Muscle of back (tissue), 11 donors: Measurements from ENCODE around the gene SLC25A21. TPM values are rescaled to one million over a fixed set of nuclear protein-coding genes. Genes with fewer than 3 reads are reported as not detected.

Source experiments
- DNase-seq, 3 donors: peaks; one replicate each; pipeline versions ENCODE4 v3.0.0 to v3.0.0-alpha.2; 2013
- polyA plus RNA-seq, 10 donors: library from polyadenylated mRNA; unstranded; fragments of 120-200 nt; gene quantifications; one replicate each; pipeline ENCODE4 v1.2.1, GENCODE V29; 2013; ENCODE audit not compliant: insufficient read length in 10 of 10

The SLC25A21 gene
- polyA plus RNA-seq, 10 donors = 1.3 to 2.2 (median 1.6) TPM

DNA sequence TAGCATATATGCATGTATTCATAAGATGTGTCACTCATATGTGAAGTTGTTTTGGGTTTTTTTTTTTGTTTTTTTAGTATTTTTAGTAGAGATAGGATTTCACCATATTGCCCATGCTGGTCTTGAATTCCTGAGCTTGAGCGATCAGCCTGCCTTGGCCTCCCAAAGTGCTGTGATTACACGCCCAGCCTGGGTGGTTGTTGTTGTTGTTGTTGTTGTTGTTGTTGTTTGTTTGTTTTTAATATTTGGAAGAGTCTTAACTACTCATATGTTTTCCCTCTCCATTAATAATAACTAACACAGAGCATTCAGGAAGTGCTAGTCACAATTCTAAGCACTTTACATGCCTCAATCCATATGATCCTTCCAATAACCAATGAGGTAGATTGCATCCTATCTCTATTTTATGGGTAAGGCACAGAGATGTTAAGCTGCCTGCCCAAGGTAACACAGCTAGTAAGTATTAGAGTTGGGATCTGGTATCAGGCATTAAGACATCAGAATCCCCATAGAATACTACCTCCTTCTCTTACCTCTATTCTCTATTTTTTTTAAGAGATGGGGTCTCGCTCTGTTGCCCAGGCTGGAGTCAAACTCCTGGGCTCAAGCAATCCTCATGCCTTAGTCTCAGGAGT, 27.6 kb downstream of the SLC25A21 start:
- no peak for DNase-seq

DNA sequence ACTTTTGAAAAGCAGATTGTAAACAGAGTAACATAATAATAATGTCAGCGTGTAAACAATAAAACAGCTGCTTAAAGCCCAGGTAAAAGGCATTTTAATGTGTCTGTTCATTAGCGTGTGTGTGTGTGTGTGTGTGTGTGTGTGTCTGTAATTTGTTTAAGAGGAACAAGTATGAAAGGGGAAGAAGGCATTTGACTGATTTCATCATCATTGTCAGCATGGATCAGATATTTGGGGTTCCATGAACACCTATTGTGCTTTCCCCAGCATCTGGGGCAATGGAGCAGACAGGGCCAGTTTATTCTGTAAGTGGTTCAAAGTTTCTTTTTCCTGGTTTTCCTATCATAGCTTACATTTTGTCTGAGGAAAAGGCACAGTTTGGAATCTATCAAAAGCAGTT, 28.9 kb downstream of the SLC25A21 start:
- DNase-seq = no peak

GRCh38 chr14:37142835-37143401, 29.5 kb downstream of the SLC25A21 start:
- peak; percentile 26 to 50 (median 30) for DNase-seq

- no peak for DNase-seq
Measured at GRCh38 chr14:37140176-37140575, 32.2 kb downstream of the SLC25A21 start.

DNA sequence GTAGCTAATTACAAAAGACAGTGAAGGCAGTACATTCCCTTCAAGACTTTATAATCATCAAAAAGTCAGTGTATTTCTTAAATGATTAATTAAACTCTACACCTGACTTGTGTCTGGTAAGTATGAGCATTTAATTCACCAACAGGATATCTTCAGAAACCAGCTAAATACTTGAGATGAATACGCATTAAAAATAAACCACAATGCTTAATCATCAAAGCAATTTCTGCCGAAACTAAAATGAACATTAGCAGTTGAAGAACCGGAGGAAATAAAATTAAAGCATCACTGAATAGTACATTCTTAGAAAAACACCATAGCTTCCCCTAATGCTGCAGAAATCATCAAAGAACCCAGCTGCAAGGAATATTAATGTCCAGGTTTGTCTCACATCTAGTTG, 32.7 kb downstream of the SLC25A21 start:
- no peak for DNase-seq

DNA sequence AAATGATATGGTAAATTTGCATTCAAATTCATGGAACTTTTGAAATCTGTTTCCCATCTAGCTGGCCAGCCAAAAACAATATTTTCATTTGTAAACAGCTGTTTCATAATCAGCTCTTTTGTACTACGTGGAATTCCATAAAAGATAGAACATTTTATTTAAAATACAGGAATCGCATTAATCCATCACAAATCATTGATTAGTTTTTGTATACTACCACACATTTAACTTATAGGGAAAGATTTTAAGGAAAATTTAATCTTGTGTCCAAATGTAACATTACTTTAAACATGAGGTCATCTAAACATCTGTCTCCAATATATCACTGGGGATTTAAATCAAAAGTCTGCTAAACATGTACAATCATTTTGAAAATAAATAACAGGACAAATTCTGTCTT, 33.5 kb downstream of the SLC25A21 start:
- DNase-seq = peak in 2 of 3 donors; percentile 49 to 60

DNA sequence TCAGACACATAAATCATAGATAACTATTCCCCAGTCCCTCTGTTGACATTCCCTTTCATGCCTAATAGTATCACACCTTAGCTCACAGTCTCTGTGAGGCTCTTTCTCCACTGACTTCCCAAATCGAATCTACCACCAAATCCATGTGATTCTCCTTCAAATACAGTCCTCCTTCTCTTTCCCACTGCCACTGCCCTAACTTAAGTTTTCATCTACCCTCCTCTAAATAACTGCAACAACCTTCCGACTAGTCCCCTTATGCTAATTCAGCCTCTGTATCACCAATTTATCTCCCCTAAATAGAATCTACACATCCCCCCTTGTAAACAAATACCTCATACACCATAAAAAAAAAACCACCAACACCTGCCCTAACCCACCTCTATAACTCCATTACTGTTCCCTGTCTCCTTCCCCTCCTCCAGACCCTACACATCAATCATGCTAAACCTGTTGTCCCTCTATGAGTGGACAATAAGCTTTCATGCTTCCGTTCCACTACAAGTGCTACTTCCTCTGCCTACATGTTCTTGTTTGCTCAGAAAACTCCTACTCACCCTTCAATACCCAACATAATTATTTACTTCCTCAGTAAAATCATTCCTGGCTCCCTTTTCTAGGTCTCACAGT, 39.0 kb downstream of the SLC25A21 start:
- no peak for DNase-seq

DNA sequence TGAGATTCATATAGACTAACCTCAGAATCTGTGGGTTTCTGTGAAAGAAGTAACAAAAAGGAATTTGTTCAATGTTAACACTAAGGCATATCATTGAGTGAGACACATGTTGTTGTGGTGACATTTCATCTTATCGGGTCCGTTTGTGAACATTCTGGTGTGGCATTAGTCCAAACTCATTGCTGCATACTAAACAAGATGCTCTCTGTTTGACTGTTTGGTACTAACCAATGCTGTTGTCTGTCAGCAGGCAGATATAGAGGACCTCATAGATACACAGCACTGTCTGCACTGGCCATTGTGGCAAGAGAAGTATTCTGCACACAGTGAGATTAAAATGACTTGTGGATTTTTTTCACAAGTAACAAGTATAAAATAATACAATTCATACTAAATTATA, 41.2 kb downstream of the SLC25A21 start:
- DNase-seq = no peak

- DNase-seq = no peak
Measured at GRCh38 chr14:37129047-37129446, 43.4 kb downstream of the SLC25A21 start.

GRCh38 chr14:37124614-37125013, 47.8 kb downstream of the SLC25A21 start:
- DNase-seq = no peak

- no peak for DNase-seq
Measured at GRCh38 chr14:37122919-37123639, 49.3 kb downstream of the SLC25A21 start.

- peak in 1 of 3 donors; percentile 36 for DNase-seq
Measured at GRCh38 chr14:37122288-37122687, 50.1 kb downstream of the SLC25A21 start.

GRCh38 chr14:37118673-37119366, 53.6 kb downstream of the SLC25A21 start:
- no peak for DNase-seq

GRCh38 chr14:37116933-37117849, 55.2 kb downstream of the SLC25A21 start:
- DNase-seq = peak in 2 of 3 donors; percentile 34 to 59

DNA sequence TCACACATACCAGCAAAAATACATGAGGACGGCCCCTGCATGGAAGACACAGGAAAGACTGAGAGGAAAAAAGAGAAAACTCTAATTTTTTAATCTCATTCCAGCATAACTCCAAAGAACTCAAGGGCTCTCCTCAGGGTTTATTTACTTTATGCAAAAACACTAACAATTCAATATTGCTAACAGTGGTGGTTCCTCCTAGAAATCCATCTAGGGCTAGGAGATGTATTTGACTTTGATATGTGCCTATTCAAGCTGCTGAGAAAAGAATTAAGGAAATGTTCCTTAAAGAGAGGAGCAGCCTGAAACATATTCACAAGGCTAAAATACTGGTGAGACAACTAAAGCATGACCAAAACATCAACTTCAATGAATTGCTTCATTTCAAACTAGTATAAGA, 57.0 kb downstream of the SLC25A21 start:
- DNase-seq = no peak

- DNase-seq = no peak
Measured at GRCh38 chr14:37114559-37114958, 57.8 kb downstream of the SLC25A21 start.

- no peak for DNase-seq
Measured at GRCh38 chr14:37114002-37114401, 58.4 kb downstream of the SLC25A21 start.

DNA sequence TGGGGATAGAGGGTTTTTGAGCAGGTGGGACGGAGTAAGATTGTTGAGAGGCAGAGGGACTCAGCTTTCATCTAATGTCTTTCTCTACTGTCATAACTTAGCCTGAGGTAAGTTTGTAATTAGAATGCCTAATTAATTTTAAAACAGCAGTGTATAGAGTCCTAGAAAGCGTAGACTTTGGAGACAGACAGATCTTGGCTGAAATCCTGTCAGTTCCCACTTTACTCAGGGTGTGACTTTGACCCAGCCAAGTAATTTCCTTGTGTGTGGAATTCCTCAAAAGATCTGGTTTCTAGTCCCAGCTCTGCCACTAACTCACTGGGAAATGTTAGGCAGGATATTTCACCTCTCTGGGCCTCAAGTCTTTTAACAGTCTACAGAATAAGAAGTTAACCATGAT, 74.3 kb downstream of the SLC25A21 start:
- no peak for DNase-seq

DNA sequence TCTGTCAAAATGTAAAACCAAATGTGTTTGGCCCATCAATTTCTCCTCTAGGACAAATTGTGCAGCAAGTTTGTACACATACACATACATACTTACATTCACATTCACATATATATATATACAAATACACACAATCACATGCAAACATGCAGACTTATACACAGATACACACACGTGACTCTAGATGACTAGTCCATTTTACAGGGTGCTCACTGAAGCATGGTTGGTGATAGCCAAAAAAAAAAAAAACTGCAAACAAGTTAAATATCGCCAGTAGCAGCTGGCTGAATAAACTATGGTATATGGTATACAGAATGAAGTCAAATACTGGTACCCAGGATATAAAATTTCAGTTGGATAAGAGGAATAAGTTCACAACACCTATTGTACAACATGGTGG, 77.9 kb downstream of the SLC25A21 start:
- DNase-seq = no peak

- no peak for DNase-seq
Measured at GRCh38 chr14:37093364-37093763, 79.0 kb downstream of the SLC25A21 start.

DNA sequence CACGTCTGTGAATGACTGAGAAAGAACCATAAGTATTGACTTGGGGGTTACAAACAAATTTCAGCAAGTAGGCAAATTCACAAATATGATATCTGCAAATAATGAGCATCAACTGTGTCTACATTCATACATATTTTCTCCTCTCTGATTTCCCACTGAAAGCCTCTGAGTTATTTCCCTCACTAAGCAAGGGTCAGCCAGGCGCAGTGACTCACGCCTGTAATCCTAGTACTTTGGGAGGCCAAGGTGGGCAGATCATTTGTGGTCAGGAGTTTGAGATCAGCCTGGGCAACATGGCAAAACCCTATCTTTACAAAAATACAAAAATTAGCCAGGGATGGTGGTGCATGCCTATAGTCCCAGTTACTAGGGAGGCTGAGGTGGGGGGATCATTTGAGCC, 80.8 kb downstream of the SLC25A21 start:
- DNase-seq = no peak
